HG03432 (cell line): Measurements from ENCODE around the gene RAPGEF5.

Experiments
- ATAC-seq: cut with Tn5 transposase; IDR thresholded peaks from one replicate; pipeline ENCODE4 v1.9.1; 2021; ENCODE audit warnings: mild to moderate bottlenecking, moderate library complexity; ENCODE audit not compliant: unreplicated experiment

The RAPGEF5 gene

DNA sequence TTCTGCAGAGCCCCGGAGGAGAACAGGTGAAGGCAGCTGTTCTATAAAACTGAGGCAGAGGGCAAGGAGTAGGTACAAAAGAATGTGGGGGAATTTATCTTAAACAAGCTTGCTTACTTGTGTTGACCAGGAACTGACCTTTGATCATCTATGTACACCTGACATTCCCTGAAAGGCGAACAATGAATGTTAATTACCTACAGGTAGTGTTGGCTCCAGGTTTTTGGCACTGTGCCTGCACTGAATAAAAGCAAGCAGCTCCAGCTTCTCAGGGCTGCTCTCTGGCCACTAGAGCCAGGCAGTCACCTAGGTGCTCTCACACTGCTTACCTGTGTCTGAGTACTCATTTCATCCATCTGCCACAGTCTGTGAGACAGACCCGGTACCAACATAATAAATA lies 87.0 kb downstream of the RAPGEF5 start:
- ATAC-seq = no peak

GRCh38 chr7:22268884-22269421 lies 88.0 kb downstream of the RAPGEF5 start:
- ATAC-seq = no peak

GRCh38 chr7:22267930-22268615 lies 88.9 kb downstream of the RAPGEF5 start:
- no peak for ATAC-seq

DNA sequence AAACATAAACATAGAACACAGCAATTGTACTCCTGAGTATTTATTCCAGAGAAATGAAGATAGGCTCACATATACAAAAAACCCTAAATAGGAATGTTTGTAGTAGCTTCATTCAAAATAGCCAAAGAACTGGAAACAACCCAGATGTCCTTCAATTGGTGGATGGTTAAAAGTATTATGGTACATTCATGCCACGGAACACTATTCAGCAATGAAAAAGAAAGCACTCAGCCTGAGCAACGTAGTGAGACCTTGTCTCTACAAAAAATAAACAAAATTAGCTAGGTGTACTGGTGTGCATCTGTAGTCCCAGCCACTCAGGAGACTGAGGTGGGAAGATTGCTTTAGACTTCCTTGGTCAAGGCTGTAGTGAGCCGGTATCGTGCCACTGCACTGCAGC lies 94.4 kb downstream of the RAPGEF5 start:
- ATAC-seq = no peak

DNA sequence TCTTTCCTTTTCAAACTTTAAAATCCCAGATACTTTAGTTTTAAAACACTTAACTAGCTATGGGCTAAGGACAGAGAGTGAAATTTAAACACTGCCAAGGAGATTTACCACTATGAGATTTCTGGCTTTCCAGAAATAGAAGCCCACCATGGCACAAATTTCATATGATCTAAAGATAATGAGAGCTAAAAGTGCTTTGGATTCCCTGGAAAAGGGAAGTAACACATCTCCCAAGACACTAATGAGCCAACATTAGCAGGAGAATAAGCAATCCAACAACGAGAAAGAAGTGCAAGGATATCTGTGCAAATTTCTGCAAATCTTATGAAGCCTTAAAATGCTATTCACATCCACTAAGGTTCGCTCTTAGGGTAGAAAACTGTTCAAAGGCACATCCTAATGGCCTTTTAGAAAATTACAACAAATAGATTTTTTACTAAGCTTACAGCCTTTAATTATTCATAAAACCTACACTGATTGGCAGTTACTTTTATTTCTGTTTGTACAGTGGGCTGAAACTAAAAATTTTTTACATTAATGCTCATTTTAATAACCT lies 100.3 kb downstream of the RAPGEF5 start:
- no peak for ATAC-seq

- no peak for ATAC-seq
Observed at GRCh38 chr7:22255834-22256233, 101.1 kb downstream of the RAPGEF5 start.

DNA sequence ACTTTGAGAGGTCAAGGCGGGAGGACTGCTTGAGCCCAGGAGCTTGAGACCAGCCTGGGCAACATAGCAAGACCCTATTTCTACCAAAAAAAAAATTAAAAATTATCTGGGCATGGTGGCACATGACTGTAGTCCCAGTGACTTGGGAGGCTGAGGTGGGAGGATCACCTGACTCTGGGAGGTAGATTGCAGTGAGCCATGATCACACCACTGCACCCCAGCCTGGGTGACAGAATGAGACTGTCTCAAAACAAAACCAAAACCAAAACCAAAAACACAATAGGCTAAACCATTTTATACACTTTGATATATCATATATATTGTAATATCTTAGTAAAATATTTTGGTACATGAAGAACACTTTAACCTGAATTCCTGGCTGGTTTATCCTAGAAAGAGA lies 101.6 kb downstream of the RAPGEF5 start:
- ATAC-seq = no peak

- ATAC-seq = no peak
Observed at GRCh38 chr7:22252936-22253536, 103.9 kb downstream of the RAPGEF5 start.

DNA sequence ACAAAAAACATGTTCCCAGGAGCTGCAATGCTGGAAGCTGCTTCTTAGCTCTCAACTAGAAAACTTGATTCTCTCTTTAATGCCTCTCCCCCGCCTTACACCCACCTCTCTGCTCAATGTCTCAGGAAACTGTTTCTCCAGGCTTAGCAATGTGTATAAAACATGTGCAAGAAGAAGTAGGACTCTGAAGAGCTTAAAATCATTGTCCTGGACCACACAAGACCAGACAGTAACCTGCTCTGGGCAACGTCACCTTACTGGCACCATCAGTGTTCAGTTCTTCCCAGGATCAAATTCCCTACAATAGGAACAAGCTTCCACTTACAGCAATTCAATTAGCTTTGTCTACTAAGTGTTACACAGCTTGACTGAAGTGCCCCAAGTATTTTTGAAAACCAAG lies 104.9 kb downstream of the RAPGEF5 start:
- no peak for ATAC-seq

GRCh38 chr7:22251281-22251680 lies 105.7 kb downstream of the RAPGEF5 start:
- ATAC-seq = no peak

GRCh38 chr7:22250390-22250789 lies 106.6 kb downstream of the RAPGEF5 start:
- no peak for ATAC-seq

DNA sequence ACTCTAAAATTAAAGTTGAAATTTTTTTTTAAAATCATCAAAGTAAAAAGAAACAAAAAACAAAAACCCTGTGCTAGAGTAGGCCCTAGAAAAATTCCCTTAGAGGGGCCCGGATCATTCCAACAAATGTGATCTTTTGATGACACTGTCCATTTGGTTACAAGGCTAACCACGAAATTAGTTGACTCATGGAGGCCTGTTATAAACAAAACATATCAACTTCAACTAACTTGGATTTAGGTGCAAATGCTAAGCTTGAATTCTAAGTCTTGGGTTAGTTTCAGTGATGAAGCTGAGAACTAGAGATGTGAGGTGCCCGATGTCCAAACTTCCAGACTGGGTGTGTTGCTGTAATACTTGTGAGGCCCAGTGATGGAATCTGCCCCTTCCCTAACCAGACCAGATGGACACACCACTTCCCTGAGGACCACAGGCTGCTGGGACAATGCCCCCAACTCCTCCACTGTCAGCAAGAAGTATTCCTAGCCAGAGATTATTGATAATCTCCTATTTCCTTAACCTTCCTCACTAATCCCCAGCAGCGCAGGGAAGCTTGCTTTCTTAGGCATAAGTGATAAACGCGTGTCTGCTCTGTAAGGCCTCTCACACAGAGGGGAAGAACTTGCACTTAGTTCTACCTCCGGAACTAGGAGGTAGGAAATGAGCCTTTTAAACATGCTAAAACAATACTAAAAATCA lies 108.7 kb downstream of the RAPGEF5 start:
- ATAC-seq = no peak

- no peak for ATAC-seq
Observed at GRCh38 chr7:22241805-22242390, 115.1 kb downstream of the RAPGEF5 start.

- no peak for ATAC-seq
Observed at GRCh38 chr7:22240904-22241571, 115.9 kb downstream of the RAPGEF5 start.

DNA sequence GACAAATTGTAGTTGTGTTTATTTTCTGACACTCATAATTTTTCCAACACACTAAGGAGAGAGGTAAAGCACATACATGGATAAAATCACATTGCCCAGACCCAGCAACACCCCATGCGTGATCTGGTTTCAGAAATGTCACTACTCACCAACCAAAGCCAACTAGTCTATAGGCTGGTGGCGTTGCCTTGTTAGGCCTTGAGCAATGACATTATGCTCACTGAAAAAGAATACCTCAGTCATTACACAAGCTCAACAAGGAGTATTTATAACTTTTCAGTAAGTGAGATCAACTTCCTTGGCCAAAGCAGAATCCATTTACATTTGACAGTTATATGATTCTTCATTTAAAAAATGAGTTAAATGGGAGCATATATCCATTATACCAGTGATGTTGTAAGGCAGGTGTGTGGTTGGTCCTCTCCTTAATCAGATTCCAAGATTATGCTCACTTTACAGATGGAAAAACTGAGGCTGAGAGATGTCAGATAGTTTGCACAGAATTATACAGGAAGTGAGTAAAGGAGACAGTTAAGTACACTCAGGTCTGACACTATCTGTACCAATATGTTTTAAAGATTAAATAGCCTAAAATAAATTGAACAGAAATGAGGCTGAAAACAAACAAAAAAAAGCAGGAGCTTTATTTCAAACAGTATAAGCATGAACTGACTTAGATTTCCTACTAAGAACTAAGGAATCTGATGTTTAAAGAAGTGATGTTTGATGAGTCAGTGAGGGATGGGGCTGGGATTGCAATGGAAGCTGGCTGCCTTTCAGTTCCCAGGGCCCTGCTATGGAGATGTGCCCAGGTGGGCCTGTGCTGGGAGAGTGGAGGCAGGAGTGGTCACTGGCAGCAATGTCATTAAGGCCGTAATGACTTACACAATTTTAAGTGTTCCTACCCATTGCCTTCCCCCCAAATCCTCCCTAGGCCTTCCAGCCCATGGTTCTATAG lies 118.3 kb downstream of the RAPGEF5 start:
- no peak for ATAC-seq

DNA sequence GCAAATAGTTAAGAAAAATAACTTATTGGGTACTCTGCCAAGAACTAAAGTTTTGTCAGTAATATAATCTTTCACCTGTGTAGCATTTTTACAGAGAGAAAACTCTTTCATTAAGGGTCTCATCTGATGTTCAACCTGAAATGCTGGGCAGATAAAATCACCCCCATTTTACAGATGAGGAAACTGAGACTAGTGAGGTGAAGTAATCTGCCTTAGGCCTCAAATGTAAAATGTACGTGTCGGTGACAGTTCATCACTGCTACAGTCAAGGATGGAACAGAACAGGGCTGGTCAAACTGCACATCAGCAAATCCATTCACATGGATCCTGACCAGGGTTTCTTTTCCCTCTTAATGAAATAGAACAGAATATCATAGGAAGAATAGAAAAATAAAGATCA lies 121.8 kb downstream of the RAPGEF5 start:
- ATAC-seq = no peak

GRCh38 chr7:22234227-22234626 lies 122.7 kb downstream of the RAPGEF5 start:
- no peak for ATAC-seq

GRCh38 chr7:22231806-22232205 lies 125.1 kb downstream of the RAPGEF5 start:
- ATAC-seq = no peak

GRCh38 chr7:22231141-22231540 lies 125.8 kb downstream of the RAPGEF5 start:
- ATAC-seq = no peak

- no peak for ATAC-seq
Observed at GRCh38 chr7:22230238-22230637, 126.7 kb downstream of the RAPGEF5 start.
